GM23248 (cell line): Measurements from ENCODE around the gene SPOPL. TPM values are rescaled to one million over a fixed set of nuclear protein-coding genes. Genes with fewer than 3 reads are reported as not detected.

Source experiments
- DNase-seq: peaks from one replicate; pipeline ENCODE4 v3.0.0-alpha.2; 2015
- H2AFZ ChIP-seq: fragments of 200-600 bp; sonication (generic); 2 replicates; pipeline ENCODE4 v1.6.1; 2016; ENCODE audit warnings: antibody characterized with exemption
- H3F3A ChIP-seq: fragments of 200-600 bp; sonication (generic); 2 replicates; pipeline ENCODE4 v1.6.1; 2016; ENCODE audit warnings: mild to moderate bottlenecking, antibody characterized with exemption, mixed run types; ENCODE audit not compliant: insufficient read depth
- H3K27ac ChIP-seq: fragments of 200-600 bp; sonication (generic); 2 replicates; pipeline ENCODE4 v1.5.1; 2016; ENCODE audit warnings: mild to moderate bottlenecking
- H3K27me3 ChIP-seq: fragments of 200-600 bp; sonication (generic); replicated peaks from 2 replicates; pipeline ENCODE4 v1.6.1; 2016; ENCODE audit warnings: mild to moderate bottlenecking; ENCODE audit not compliant: insufficient read depth
- H3K36me3 ChIP-seq: fragments of 200-600 bp; sonication (generic); 2 replicates; pipeline ENCODE4 v1.6.1; 2016; ENCODE audit warnings: low read depth, mild to moderate bottlenecking
- H3K4me1 ChIP-seq: fragments of 200-600 bp; sonication (generic); 2 replicates; pipeline ENCODE4 v1.6.1; 2016; ENCODE audit warnings: mild to moderate bottlenecking; ENCODE audit not compliant: insufficient read depth
- H3K4me2 ChIP-seq: fragments of 200-600 bp; sonication (generic); one replicate; pipeline ENCODE4 v1.6.1; 2016; ENCODE audit warnings: mild to moderate bottlenecking; ENCODE audit not compliant: unreplicated experiment
- H3K4me3 ChIP-seq: fragments of 200-600 bp; sonication (generic); 2 replicates; pipeline ENCODE4 v1.5.1; 2016; ENCODE audit warnings: mild to moderate bottlenecking
- H3K79me2 ChIP-seq: fragments of 200-600 bp; sonication (generic); 2 replicates; pipeline ENCODE4 v1.6.1; 2016; ENCODE audit warnings: mild to moderate bottlenecking; ENCODE audit not compliant: insufficient read depth
- H3K9ac ChIP-seq: fragments of 200-600 bp; sonication (generic); 2 replicates; pipeline ENCODE4 v1.6.1; 2016; ENCODE audit warnings: mild to moderate bottlenecking
- H3K9me2 ChIP-seq: fragments of 200-600 bp; sonication (generic); 2 replicates; pipeline ENCODE4 v1.6.1; 2016; ENCODE audit warnings: mixed run types, mild to moderate bottlenecking, moderate library complexity; ENCODE audit not compliant: insufficient read depth
- H3K9me3 ChIP-seq: fragments of 200-600 bp; sonication (generic); one replicate; pipeline ENCODE4 v1.6.1; 2017; ENCODE audit warnings: low read depth
- H4K20me1 ChIP-seq: fragments of 200-600 bp; sonication (generic); 2 replicates; pipeline ENCODE4 v1.6.0; 2016; ENCODE audit not compliant: insufficient read depth
- EZH2 ChIP-seq: fragments of 200-600 bp; sonication (generic); IDR thresholded peaks from 2 replicates; pipeline ENCODE4 v1.6.1; 2018; ENCODE audit warnings: antibody characterized with exemption, mild to moderate bottlenecking; ENCODE audit not compliant: insufficient read depth, poor library complexity, severe bottlenecking
- EZH2phosphoT487 ChIP-seq: fragments of 200-600 bp; sonication (generic); IDR thresholded peaks from 2 replicates; pipeline ENCODE4 v1.6.1; 2018; ENCODE audit warnings: antibody characterized with exemption, moderate library complexity, mild to moderate bottlenecking, low read depth; ENCODE audit not compliant: insufficient read depth
- whole genome bisulfite sequencing, 2 experiments: methylation state at CpG; one replicate each; pipeline ENCODE4 v1.1.6; 2015 to 2017; ENCODE audit warnings: low lambda C conversion rate in 2 of 2, low coverage in 1 of 2; ENCODE audit errors: missing lambda C conversion rate in 2 of 2; 5-methylcytosine and 5-hydroxymethylcytosine counted together
- in situ Hi-C: fragments of 300-500 bp; cut with MboI; formaldehyde crosslinking; loops from 2 replicates; pipeline ENCODE4 v1.15.0; 2020
- polyA plus RNA-seq: library from polyadenylated mRNA; unstranded; fragments of >200 nt; fragmentation: Nextera tagmentation; extraction: Ambion mirVana; gene quantifications from 2 replicates; pipeline ENCODE4 v1.2.1, GENCODE V29; 2016
- total RNA-seq: library from RNA; depleted of rRNA; stranded (reverse); fragments of >200 nt; shearing (Covaris generic); gene quantifications from 2 replicates; pipeline ENCODE4 v1.2.3, GENCODE V29; 2014

The SPOPL gene
- total and polyA plus RNA-seq, 2 experiments from 2014 or later: 3.6 to 12.0 TPM

DNA sequence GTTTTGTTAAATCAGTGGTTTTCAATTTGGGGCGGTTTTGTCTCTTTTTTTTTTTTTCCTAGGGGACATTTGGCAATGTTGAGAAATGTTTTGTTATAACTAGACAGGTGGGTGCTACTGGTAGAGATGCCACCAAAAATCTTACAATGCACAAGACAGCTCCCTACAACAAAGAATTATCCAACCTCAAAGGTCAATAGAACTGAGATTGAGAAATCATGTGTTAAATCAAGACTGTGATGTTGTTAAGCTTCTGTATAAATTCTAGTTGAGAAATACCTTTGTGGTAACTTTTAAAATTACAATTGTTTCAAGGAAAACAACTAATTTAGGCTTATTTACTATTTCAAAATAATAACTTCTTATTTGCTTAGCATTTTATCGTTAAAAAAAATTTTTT, 9.4 kb upstream of the SPOPL start:
- Histone ChIP-seq H3K4me3 (no peak overlapping the region), H3K4me1 (no peaks in the 10 kb centered on the region), H2AFZ (no peak overlapping the region), H4K20me1 (no peaks in the 10 kb centered on the region), H3K4me2 (no peak overlapping the region), H3K27me3 (no peaks in the 10 kb centered on the region), H3K27ac (no peak overlapping the region), H3K9me2 (no peaks in the 10 kb centered on the region; the same call in 1 of the 2 replicates), H3K9ac (no peak overlapping the region), H3K9me3 (no peaks in the 10 kb centered on the region), H3F3A (no peaks in the 10 kb centered on the region), H3K36me3 (no peaks in the 10 kb centered on the region), H3K79me2 (no peaks in the 10 kb centered on the region)
- WGBS, 2 experiments: 86 to 87% methylated on average over 2 of the region's 2 CpGs
- DNase-seq: no peak
- TF ChIP-seq EZH2phosphoT487: no peak
- no peak for TF ChIP-seq EZH2
- in situ Hi-C loops: no loop called here

DNA sequence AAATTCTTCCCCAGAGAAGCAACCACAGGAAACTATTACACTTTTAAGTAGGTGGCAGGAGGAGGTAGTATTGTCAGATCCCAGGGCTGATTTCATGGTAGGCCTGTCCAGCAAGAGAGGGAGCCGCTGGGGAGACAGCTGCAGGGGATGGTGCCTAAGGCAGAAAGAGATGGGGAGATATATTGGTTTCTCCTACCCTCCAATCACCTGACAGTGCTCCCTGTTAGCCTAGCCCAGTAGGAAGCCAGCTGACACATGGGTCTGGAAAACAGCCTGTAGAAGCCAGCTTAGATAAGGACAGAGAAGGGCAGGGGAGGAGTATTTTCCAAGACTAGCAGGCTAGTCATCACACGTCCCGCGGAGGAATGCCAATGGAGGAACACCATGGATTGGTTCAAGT, 8.2 kb upstream of the SPOPL start:
- no peak overlapping the region for H3K27ac ChIP-seq
- H3K9ac ChIP-seq: no peak overlapping the region
- H3K9me3 ChIP-seq: no peaks in the 10 kb centered on the region
- WGBS, 2 experiments: 96% methylated on average over 4 of the region's 4 CpGs
- H3K27me3 ChIP-seq: no peaks in the 10 kb centered on the region
- H3K4me1 ChIP-seq: no peaks in the 10 kb centered on the region
- no peaks in the 10 kb centered on the region; the same call in 1 of the 2 replicates for H3K9me2 ChIP-seq
- in situ Hi-C loops: no loop called here
- H3K4me3 ChIP-seq: no peak overlapping the region
- H3F3A ChIP-seq: no peaks in the 10 kb centered on the region
- H3K79me2 ChIP-seq: no peaks in the 10 kb centered on the region
- DNase-seq: no peak
- no peak overlapping the region for H3K4me2 ChIP-seq
- H2AFZ ChIP-seq: no peak overlapping the region
- TF ChIP-seq EZH2phosphoT487: no peak
- no peak for TF ChIP-seq EZH2
- H4K20me1 ChIP-seq: no peaks in the 10 kb centered on the region
- no peaks in the 10 kb centered on the region for H3K36me3 ChIP-seq

DNA sequence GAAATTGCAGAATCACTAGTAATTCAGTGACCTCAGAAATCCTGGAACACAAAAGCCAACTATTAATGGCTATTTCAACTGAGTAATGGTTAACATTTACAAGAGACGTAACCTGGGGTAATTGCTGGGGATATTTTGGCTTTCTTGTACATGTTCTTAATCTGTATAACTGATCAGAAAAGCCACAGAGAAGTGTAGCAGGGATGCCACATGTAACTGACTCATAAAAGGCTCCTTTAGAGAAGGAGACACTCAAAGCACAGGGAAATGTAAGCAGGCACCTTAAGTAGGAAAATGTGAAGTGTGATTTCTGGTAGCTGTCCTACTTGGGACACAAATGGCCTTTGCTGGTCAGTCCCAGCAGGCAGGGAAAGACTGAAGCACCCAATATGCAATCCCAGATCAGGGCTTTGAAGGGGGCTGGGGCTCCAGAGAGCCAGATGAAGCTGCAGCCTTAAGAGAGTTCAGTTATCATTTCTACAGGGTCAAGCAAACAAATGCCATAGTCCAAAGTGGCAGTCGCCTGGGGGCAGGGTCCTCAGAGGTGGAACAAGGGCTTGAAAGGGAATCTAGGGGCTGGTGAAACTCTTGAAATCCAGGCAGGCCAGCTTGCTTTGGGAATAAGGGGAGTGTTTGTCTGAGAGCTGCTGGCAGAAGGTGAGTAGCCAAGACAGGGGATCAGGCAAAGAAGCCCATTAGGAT, 7.2 kb upstream of the SPOPL start:
- no peaks in the 10 kb centered on the region for H3K79me2 ChIP-seq
- H3K4me2 ChIP-seq: no peak overlapping the region
- no peaks in the 10 kb centered on the region; the same call in 1 of the 2 replicates for H3K9me2 ChIP-seq
- DNase-seq: no peak
- TF ChIP-seq EZH2phosphoT487 (no peak), EZH2 (no peak)
- in situ Hi-C loops: no loop called here
- no peaks in the 10 kb centered on the region for H3K36me3 ChIP-seq
- H3K4me1 ChIP-seq: no peaks in the 10 kb centered on the region
- no peak overlapping the region for H2AFZ ChIP-seq
- H3F3A ChIP-seq: no peaks in the 10 kb centered on the region
- no peak overlapping the region for H3K4me3 ChIP-seq
- H3K9me3 ChIP-seq: no peaks in the 10 kb centered on the region
- H4K20me1 ChIP-seq: no peaks in the 10 kb centered on the region
- WGBS, 2 experiments: 89 to 97% methylated on average over 2 of the region's 2 CpGs
- H3K27ac ChIP-seq: no peak overlapping the region
- H3K27me3 ChIP-seq: no peaks in the 10 kb centered on the region
- no peak overlapping the region for H3K9ac ChIP-seq

DNA sequence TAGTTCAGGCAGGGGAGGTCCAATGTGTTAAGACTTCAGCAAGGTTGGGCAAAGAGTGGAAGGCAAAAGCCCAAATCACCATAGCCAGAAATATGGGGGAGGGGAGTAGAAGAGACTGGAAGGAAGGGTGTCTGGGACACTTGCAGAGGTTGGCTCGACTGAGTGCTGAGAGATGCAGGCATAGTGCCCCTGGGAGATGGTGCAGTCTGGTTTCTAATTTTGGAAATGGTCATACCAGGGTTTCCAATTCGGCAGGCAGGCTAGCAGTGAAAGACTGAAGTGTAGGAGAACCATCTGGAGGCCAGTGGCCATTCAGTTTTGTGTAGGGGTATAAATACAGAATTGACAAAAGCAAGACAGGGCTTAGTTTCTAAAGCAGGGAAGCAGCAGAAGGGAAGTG, 6.2 kb upstream of the SPOPL start:
- no peaks in the 10 kb centered on the region for H3K36me3 ChIP-seq
- no peaks in the 10 kb centered on the region for H4K20me1 ChIP-seq
- no peak for DNase-seq
- H3F3A ChIP-seq: no peaks in the 10 kb centered on the region
- no peak overlapping the region for H3K4me3 ChIP-seq
- H3K79me2 ChIP-seq: 0 out of 2 replicates have a peak, but pooled peaks cover 2% of the 10 kb centered on the region
- in situ Hi-C loops: no loop called here
- H3K9me2 ChIP-seq: no peaks in the 10 kb centered on the region; the same call in 1 of the 2 replicates
- no peak overlapping the region for H3K27ac ChIP-seq
- 78 to 87% methylated on average over 2 of the region's 2 CpGs for WGBS, 2 experiments
- no peaks in the 10 kb centered on the region for H3K4me1 ChIP-seq
- H3K27me3 ChIP-seq: no peaks in the 10 kb centered on the region
- TF ChIP-seq EZH2phosphoT487: no peak
- no peak for TF ChIP-seq EZH2
- H3K4me2 ChIP-seq: no peak overlapping the region
- H3K9me3 ChIP-seq: no peaks in the 10 kb centered on the region
- no peak overlapping the region for H2AFZ ChIP-seq
- no peak overlapping the region for H3K9ac ChIP-seq
